Psoas muscle (tissue), 8 donors: Measurements from ENCODE around the gene ARMH2. TPM values are rescaled to one million over a fixed set of nuclear protein-coding genes. Genes with fewer than 3 reads are reported as not detected.

Source experiments
- ATAC-seq, 4 donors: fragments of 200-7000 bp; cut with Tn5 transposase; one replicate each; pipeline ENCODE4 v1.9.1; 2020; ENCODE audit warnings: moderate library complexity in 3 of 4, mild to moderate bottlenecking in 2 of 4
- DNase-seq, 2 donors: peaks; one replicate each; pipeline ENCODE4 v3.0.0-alpha.2; 2020
- H3K27ac ChIP-seq: fragments of 200-600 bp; one replicate; pipeline ENCODE4 v1.8.0; 2022
- H3K27me3 ChIP-seq, 3 donors: fragments of 200-600 bp in 1 of 3; one replicate each; pipeline versions ENCODE4 v1.6.1 to v1.8.0; 2013 to 2022; ENCODE audit warnings: low read length in 2 of 3, mild to moderate bottlenecking in 2 of 3, moderate library complexity in 1 of 3; ENCODE audit not compliant: insufficient read depth in 3 of 3
- H3K36me3 ChIP-seq, 2 donors: fragments of 200-600 bp in 1 of 2; one replicate each; pipeline versions ENCODE4 v1.6.1 to v1.8.0; 2013 to 2022; ENCODE audit warnings: low read depth in 1 of 2, mild to moderate bottlenecking in 1 of 2, moderate library complexity in 1 of 2; ENCODE audit not compliant: insufficient read depth in 1 of 2
- H3K4me1 ChIP-seq: fragments of 200-600 bp; one replicate; pipeline ENCODE4 v1.8.0; 2022
- H3K4me3 ChIP-seq: fragments of 200-600 bp; one replicate; pipeline ENCODE4 v1.8.0; 2022; ENCODE audit warnings: mild to moderate bottlenecking
- H3K9me3 ChIP-seq: fragments of 200-600 bp; one replicate; pipeline ENCODE4 v1.8.0; 2022
- CTCF ChIP-seq: fragments of 200-600 bp; IDR thresholded peaks from one replicate; pipeline ENCODE4 v1.8.0; 2022; ENCODE audit warnings: antibody characterized with exemption
- WGBS, 3 donors: extraction: QIAGEN DNeasy Blood & Tissue Kit; methylation state at CpG; one replicate each; pipeline versions ENCODE4 v1.1.6 to v1.1.7; 2013; 5-methylcytosine and 5-hydroxymethylcytosine counted together
- intact Hi-C, 2 donors: fragments of 100-400 bp; cut with DNase I; formaldehyde crosslinking; loops; one replicate each; pipeline versions ENCODE4 v1.11.0 to v1.14.2; 2022
- polyA plus RNA-seq, 3 donors: library from polyadenylated mRNA; stranded (reverse); fragments of 200-250 nt; gene quantifications; one replicate each; pipeline ENCODE4 v1.2.3, GENCODE V29; 2013
- total RNA-seq, 4 donors: library from RNA; stranded (reverse); fragmentation: NEBNext Ultra II Directional in 2 of 4; extraction: Animal tissue kit (Norgen Biotek cat#: 25700) in 2 of 4; gene quantifications; one replicate each; pipeline versions ENCODE4 v1.2.1 to v1.2.4, GENCODE V29; 2021 to 2023
- donor health status: healthy with polysubstance abuse.
- donor health status: DM: no; HTN: no; CAD: no; lungs with moderate emphysema.
- donor health status: Bipolar disorder and iron deficiency.
- donor health status: healthy.
- donor health status: DM: yes; HTN: yes; CAD: no.
- donor health status: DM: no; HTN: no; CAD: no.
- donor health status: DM: no; HTN: no; CAD: no.
- donor health status: DM: yes; HTN: yes; CAD: no.

Gene ARMH2
- total and polyA plus RNA-seq, 7 donors: not detected

- 7 to 23% (median 15%) methylated on average over 2 of the region's 2 CpGs for WGBS, 3 donors
- DNase-seq (no peak), ATAC-seq (no peak)
- TF ChIP-seq CTCF: no peak
- Histone ChIP-seq H3K27ac (no peak overlapping the region), H3K4me3 (no peak overlapping the region), H3K4me1 (no peaks in the 10 kb centered on the region), H3K9me3 (no peaks in the 10 kb centered on the region), H3K36me3 (peaks cover 5 to 51% of the 10 kb centered on the region in 2 donors), H3K27me3 (no peaks in the 10 kb centered on the region)
- intact Hi-C loops: no loop called here
These were observed 37.4 kb upstream of the ARMH2 start for GRCh38 chr6:24836109-24836508.

GRCh38 chr6:24833711-24834386, 35.1 kb upstream of the ARMH2 start:
- ATAC-seq (no peak), DNase-seq (no peak)
- 81 to 94% (median 84%) methylated on average over 4 of the region's 4 CpGs for WGBS, 3 donors
- H3K27me3 ChIP-seq: no peaks in the 10 kb centered on the region
- no peak overlapping the region for H3K4me3 ChIP-seq
- intact Hi-C loops: no loop called here
- no peak for TF ChIP-seq CTCF
- H3K36me3 ChIP-seq: peaks cover 0 to 64% of the 10 kb centered on the region in 2 donors
- no peaks in the 10 kb centered on the region for H3K9me3 ChIP-seq
- H3K4me1 ChIP-seq: no peaks in the 10 kb centered on the region
- no peak overlapping the region for H3K27ac ChIP-seq

GRCh38 chr6:24832794-24833193, 34.1 kb upstream of the ARMH2 start:
- ATAC-seq: no peak
- TF ChIP-seq CTCF: no peak
- Histone ChIP-seq H3K27me3 (no peaks in the 10 kb centered on the region), H3K36me3 (peaks cover 0 to 68% of the 10 kb centered on the region in 2 donors), H3K9me3 (no peaks in the 10 kb centered on the region), H3K27ac (no peak overlapping the region), H3K4me1 (no peaks in the 10 kb centered on the region), H3K4me3 (no peak overlapping the region)
- intact Hi-C loops: no loop called here
- 96 to 97% (median 97%) methylated on average over 1 of the region's 1 CpG for WGBS, 3 donors
- DNase-seq: no peak

GRCh38 chr6:24831771-24832716, 33.3 kb upstream of the ARMH2 start:
- Histone ChIP-seq H3K4me1 (no peaks in the 10 kb centered on the region), H3K36me3 (peaks cover 0 to 76% of the 10 kb centered on the region in 2 donors), H3K27me3 (no peaks in the 10 kb centered on the region), H3K4me3 (no peak overlapping the region), H3K9me3 (no peaks in the 10 kb centered on the region), H3K27ac (no peak overlapping the region)
- intact Hi-C loops: no loop called here
- WGBS, 3 donors: 80 to 86% (median 83%) methylated on average over 10 of the region's 10 CpGs
- no peak for DNase-seq
- ATAC-seq: no peak
- TF ChIP-seq CTCF: no peak
